HG03342 (cell line): ENCODE data around the gene FBP1.
"Not testable (repeated sequence)": the region's sequence is repeated elsewhere in the genome, so short reads cannot be mapped to it uniquely, and the experiment has no call there.

Experiments
- ATAC-seq: cut with Tn5 transposase; IDR thresholded peaks from one replicate; pipeline ENCODE4 v1.9.1; 2021; ENCODE audit warnings: mild to moderate bottlenecking, moderate library complexity; ENCODE audit not compliant: unreplicated experiment

FBP1 gene

DNA sequence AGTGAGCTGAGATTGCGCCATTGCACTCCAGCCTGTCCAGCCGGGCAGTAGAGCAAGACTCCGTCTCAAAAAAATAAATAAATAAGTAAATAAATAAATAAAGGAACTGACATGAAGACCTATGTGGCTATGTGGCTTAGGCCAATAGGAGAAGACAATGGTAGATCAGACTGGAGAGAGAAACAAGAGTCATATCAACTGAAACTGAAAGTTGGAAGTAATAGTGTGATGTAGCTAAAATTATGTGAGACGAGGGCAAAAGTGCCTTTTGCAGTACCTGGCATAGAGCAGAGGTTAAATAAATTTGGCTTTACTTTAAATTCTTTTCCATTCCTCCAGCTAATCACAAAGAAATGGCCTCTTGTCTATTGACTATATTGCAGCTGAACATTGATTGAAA is 53.0 kb downstream of the FBP1 start:
- no peak for ATAC-seq

DNA sequence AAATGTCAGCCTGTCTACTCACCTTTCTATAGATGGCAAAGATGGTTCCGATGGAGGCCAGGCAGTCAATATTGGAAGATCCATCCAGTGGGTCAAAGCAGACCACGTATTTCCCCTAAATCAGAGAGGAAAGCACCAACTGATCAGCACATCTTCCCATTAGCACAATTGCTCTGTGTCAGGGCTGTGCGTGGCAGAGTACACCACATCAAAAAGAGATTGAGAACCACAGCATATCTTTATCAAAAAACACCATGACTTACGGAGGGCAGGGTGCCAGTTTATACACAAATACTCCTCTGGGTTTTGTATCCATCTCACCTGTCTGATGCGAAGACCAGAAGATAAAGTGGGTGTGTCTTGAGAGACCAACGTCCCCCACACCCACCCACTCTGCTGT is 54.8 kb downstream of the FBP1 start:
- ATAC-seq: no peak

DNA sequence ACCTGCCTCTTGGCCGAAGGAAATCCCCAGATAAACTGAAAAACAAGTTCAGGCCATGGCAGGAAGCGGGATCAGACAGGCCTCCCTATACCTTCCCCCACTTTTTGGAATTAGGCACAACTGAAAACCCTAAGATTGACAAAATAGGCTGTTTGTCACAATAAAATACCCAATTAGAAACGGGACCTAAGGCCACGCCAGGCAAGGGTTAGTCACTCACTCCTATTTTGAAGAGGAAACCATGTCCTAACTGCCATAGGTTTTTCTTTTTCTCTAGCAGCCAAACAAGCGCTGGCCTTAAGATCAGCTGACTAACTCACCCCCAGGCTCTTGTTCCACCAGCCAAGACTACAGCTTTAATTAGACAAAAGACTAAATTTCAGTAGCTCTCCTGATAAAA is 57.6 kb downstream of the FBP1 start:
- no peak for ATAC-seq

GRCh38 chr9:94577571-94577970 is 61.7 kb downstream of the FBP1 start:
- ATAC-seq: no peak

DNA sequence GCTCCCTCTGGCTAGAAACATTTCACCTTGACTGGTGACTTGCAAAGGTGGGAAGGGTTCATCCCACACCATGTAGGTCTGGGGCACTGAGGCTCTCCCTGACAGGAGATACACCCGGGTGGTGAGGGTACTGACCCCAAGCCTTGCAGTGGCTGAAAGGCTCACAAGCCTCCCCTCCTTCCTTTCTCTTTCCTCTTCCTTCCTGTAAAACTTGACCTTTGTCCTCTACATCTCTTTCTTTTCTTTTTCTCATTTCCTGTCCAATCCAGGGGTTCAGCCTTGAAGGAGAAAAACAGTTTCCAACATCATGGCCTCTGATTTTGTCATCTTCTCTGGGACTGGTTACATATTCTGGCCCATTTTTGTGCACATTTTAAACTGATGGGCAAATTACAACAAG is 62.3 kb downstream of the FBP1 start:
- ATAC-seq: no peak

DNA sequence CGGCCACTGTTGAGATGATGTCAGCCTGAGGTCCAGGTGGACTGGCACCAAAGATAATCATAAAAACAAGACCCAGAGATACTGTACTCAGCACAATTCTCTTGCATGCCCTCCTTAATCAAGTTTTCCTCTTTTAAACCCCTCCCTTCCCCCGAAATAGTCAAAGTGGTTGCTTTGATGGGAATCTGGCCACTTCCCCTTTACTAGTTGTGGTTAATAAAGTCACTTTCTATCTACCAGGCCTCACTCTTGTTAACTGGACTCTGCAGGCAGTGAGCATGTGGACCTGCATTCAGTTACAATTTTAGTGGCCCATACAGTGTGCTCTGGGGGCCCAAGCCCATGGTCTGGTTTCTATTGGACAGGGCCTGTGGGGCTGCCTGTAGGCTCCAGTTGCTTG is 63.2 kb downstream of the FBP1 start:
- ATAC-seq: no peak

- ATAC-seq: no peak
Observed at GRCh38 chr9:94568972-94569712, 70.2 kb downstream of the FBP1 start.

DNA sequence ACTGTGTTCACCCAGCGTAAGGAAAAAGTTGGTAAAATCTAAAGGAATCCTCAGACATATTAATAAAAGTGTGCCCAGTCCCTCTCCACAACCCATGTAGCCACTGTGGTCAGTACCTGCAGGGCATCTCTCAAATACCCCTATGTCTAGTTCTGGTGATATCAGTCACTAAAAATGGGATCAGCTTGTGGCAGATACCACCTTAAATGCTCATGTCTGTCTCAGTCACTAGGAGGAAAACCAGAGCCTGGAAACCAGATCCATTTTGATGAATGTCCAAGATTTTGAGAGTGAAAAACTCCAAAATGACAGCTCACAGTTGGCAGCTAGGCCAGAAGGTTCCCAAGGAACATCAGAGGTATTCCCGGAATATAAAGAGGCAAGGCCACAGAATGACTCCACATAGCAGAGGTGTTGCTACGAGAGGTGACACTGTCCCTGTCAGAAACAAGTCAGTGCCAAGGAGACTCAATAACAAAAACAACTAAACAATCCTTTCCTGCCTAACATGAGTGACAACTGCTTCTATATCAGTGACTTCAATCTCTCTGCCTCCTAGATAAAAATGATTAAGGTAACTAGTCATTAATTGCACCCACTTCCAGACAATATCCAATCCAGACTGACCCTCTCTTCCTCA is 70.9 kb downstream of the FBP1 start:
- no peak for ATAC-seq

- ATAC-seq: no peak
Observed at GRCh38 chr9:94567271-94567670, 72.0 kb downstream of the FBP1 start.

DNA sequence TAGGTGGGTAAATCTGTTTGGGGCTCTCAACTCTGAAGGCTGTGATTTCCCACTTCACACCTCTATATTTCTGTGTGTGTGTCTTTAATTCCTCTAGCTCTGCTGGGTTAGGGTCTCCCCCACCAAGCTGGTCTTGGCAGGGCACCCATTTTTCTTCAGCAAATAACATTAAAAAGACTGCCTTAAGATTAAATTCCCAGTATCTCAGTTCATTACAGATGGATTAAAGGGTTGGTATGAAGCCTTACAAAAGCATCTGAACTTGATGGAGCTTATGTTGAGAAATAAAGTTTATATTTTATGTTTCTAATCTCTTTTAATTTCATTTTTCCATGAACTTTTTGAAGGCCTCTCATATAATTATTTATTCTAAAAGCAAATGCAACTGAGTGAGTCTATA is 72.8 kb downstream of the FBP1 start:
- ATAC-seq: no peak

DNA sequence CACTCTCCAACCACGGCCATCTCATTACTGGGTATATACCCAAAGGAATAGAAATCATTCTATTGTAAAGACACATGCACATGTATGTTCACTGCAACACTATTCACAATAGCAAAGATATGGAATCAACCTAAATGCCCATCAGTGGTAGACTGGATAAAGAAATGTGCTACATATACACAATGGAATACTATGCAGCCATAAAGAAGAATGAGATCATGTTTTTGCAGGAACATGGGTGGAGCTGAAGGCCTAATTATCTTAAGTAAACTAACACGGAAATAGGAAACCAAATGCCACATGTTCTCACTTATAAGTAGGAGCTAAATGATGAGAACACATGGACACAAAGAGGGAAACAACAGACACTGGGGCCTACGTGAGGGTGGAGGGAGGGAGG is 75.0 kb downstream of the FBP1 start:
- not testable (repeated sequence) for ATAC-seq

- ATAC-seq: no peak
Observed at GRCh38 chr9:94563548-94563947, 75.8 kb downstream of the FBP1 start.

DNA sequence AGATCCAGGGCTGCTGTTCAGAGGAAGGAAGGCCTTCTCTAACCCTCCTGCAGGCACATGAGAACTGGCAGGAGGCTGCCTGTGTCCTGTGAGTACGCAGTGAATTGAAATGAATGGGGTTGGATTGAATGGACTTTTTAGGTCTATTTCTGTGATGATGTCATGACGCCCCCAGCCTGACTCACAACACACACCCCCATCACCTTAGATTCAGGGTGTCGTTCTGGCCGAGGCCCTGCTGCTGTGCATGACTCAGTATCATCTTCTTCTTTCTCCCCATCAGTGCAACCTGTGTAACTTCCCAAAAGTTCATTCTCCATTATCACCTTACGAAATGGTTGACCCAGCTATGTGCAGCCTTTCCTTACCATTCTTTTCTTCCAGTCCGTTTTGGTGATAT is 79.1 kb downstream of the FBP1 start:
- ATAC-seq: no peak

DNA sequence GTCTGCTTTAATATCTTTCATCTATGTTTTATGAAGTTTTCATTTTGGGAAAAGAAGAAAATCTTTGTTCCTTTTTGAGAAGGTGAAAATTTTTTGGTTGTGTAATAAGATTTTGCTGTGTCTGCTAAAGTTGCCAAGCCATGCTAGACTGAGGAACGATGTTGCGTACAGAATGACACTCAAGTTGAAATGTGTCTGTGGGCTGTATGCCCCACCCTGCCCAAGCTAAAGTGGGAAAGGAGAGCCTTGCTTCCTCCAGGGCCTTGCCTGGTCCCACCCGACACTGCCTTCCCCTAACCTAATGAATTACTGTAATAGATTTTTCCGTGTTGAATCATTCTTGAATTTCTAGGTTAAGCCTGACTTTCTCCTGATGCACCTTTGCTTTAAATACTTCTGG is 81.9 kb downstream of the FBP1 start:
- ATAC-seq: no peak

DNA sequence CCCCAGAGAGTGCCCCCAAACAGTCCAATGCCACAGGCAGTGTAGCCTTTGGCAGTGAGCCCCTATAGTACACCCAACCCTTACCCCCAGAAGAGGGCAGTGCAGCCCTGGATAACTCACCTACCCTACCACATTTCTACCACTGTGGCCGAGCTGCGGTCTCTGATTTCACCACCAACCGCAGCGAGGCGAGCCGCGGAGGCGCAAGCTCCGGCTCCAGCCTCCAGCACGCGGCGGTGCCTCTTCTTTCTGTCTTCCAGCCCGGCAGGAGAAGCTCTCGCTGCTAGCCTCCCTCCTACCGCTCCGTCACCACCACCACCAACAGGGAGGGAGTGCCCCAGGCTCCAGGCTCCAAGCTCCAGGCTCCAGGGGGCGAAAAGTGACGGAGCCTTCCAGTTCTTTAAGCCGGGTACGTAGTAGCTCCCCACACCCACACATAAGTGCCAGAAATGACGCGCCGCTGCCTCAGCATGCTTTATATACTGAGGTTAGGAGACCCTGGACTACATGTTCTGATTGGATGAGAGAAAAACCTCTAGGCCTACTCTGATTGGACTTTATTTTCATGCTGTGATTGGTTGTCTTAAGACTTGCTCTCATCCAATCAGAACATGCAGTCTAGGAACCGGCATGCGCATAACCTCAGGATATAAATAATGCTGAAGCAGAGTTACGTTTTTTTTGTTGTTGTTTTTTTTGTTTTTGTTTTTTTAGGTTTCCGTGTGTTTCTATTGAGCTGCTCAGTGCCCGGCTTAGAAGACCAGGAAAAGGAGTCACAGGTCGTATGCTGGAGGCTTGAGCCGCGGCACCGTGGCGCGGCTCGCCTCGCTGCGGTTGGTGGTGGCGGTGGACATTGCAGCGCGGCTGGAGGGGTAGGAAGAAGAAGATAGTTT is 84.6 kb downstream of the FBP1 start, which contains the start of gene PCAT7:
Gene PCAT7 (plus strand): TSS at position 645 of the 893 bp plus-strand sequence.
- ATAC-seq: no peak

DNA sequence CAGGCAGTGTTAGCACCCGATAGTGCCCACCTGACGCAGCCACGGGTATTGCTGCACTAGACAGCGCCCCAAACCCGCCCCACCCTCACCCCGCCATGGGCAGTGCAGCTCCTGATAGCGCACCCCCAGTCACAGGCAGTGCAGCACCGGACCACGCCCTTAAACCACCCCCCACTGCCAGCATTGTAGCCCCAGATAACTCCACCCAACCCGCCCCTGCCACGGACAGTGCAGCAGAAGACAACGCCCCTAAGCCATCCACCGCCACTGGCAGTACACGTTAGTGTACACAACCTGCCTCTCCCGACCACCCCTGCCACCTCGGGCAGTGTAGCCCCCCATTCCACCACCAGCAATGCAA is 85.3 kb downstream of the FBP1 start:
- no peak for ATAC-seq
